Ovary (tissue), 9 donors: Measurements from ENCODE around the gene DUOX1. TPM values are rescaled to one million over a fixed set of nuclear protein-coding genes. Genes with fewer than 3 reads are reported as not detected.
A peak's percentile ranks its signal among the peaks of the same experiment; 100 is the strongest.
"Not testable (repeated sequence)": the region's sequence is repeated elsewhere in the genome, so short reads cannot be mapped to it uniquely, and the experiment has no call there.

ENCODE experiments used
- DNase-seq, 5 donors: peaks; one replicate each; pipeline ENCODE4 v3.0.0-alpha.2; 2019 to 2020
- H3K27ac ChIP-seq, 2 donors: fragments of 200-600 bp; one replicate each; pipeline versions ENCODE4 v1.5.1 to v1.8.0; 2019 to 2022
- H3K27me3 ChIP-seq: fragments of 200-600 bp; one replicate; pipeline ENCODE4 v1.8.0; 2022
- H3K36me3 ChIP-seq: fragments of 200-600 bp; sonication (generic); one replicate; pipeline ENCODE4 v1.5.1; 2019
- H3K4me1 ChIP-seq: one replicate; pipeline ENCODE4 v1.8.1; 2013; ENCODE audit warnings: mild to moderate bottlenecking, moderate library complexity; ENCODE audit not compliant: insufficient read depth
- H3K4me3 ChIP-seq: fragments of 200-600 bp; sonication (generic); one replicate; pipeline ENCODE4 v1.5.1; 2017
- H3K9me3 ChIP-seq, 2 donors: fragments of 200-600 bp in 1 of 2; sonication (generic) in 1 of 2; one replicate each; pipeline versions ENCODE4 v1.5.1 to v1.8.1; 2013 to 2019; ENCODE audit warnings: mild to moderate bottlenecking in 1 of 2, moderate library complexity in 1 of 2
- EP300 ChIP-seq: sonication (generic); formaldehyde crosslinking; IDR thresholded peaks from one replicate; pipeline ENCODE4 v1.6.1; 2017; ENCODE audit warnings: antibody characterized with exemption
- POLR2A ChIP-seq: fragments of 450-650 bp; IDR thresholded peaks from one replicate; pipeline ENCODE4 v1.6.1; 2017; ENCODE audit warnings: antibody characterized with exemption, mild to moderate bottlenecking, moderate library complexity
- WGBS, 3 donors: extraction: QIAGEN DNeasy Blood & Tissue Kit in 1 of 3; methylation state at CpG; one replicate each; pipeline versions ENCODE4 v1.1.5 to v1.1.7; 2013 to 2017; 5-methylcytosine and 5-hydroxymethylcytosine counted together
- intact Hi-C, 4 donors: fragments of 100-400 bp; cut with DNase I; formaldehyde crosslinking; loops; one replicate each; pipeline versions ENCODE4 v1.11.0 to v1.15.1; 2022 to 2023
- polyA plus RNA-seq, 2 donors: library from polyadenylated mRNA; stranded (reverse); fragments of 200-250 nt in 1 of 2; fragments of 350-450 nt in 1 of 2; fragmentation: Illumina TruSeq in 1 of 2; extraction: RNeasy Lipid Tissue Mini Kit (QIAGEN cat#74804) in 1 of 2; gene quantifications; one replicate each; pipeline ENCODE4 v1.2.3, GENCODE V29; 2013 to 2014
- total RNA-seq, 7 donors: library from RNA; depleted of rRNA in 2 of 7; stranded (reverse); fragments of >200 nt in 2 of 7; fragmentation: NEBNext Ultra II Directional in 3 of 7; extraction: Animal tissue kit (Norgen Biotek cat#: 25700) in 3 of 7; gene quantifications; one replicate each; pipeline versions ENCODE4 v1.1.0 to v1.2.4, GENCODE V29; 2016 to 2023
- TF ChIP-seq, protein P1 (sequence below), 3 donors: fragments of 450-650 bp in 2 of 3; fragments of 200-600 bp in 1 of 3; IDR thresholded peaks; one replicate each; pipeline versions ENCODE4 v1.5.1 to v1.8.0; 2016 to 2022; ENCODE audit warnings: antibody characterized with exemption in 3 of 3, mild to moderate bottlenecking in 1 of 3
- donor health status: DM: no; HTN: no; CAD: no; lungs with moderate emphysema.
- donor health status: DM: no; HTN: no; CAD: no.
- donor health status: Bipolar disorder and iron deficiency.
- donor health status: DM: yes; HTN: yes; CAD: no.
- donor health status: DM: no; HTN: no; CAD: no.
- donor health status: DM: yes; HTN: yes; CAD: no.

The DUOX1 gene
- total and polyA plus RNA-seq, 9 donors, result 0.23 to 9.2 (median 1.4) TPM

- H3K27me3 ChIP-seq, result no peaks in the 10 kb centered on the region
- TF ChIP-seq, protein P1, sequence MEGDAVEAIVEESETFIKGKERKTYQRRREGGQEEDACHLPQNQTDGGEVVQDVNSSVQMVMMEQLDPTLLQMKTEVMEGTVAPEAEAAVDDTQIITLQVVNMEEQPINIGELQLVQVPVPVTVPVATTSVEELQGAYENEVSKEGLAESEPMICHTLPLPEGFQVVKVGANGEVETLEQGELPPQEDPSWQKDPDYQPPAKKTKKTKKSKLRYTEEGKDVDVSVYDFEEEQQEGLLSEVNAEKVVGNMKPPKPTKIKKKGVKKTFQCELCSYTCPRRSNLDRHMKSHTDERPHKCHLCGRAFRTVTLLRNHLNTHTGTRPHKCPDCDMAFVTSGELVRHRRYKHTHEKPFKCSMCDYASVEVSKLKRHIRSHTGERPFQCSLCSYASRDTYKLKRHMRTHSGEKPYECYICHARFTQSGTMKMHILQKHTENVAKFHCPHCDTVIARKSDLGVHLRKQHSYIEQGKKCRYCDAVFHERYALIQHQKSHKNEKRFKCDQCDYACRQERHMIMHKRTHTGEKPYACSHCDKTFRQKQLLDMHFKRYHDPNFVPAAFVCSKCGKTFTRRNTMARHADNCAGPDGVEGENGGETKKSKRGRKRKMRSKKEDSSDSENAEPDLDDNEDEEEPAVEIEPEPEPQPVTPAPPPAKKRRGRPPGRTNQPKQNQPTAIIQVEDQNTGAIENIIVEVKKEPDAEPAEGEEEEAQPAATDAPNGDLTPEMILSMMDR (IDR thresholded peaks at IDR 0.05), result no peak
- TF ChIP-seq EP300 (no peak), POLR2A (no peak)
- DNase-seq, result no peak
- no peak overlapping the region for H3K27ac ChIP-seq
- H3K36me3 ChIP-seq, result no peaks in the 10 kb centered on the region
- intact Hi-C loops, result no loop called here
- no peak overlapping the region for H3K4me3 ChIP-seq
- H3K4me1 ChIP-seq, result peaks cover 5% of the 10 kb centered on the region
- no peaks in the 10 kb centered on the region for H3K9me3 ChIP-seq
- WGBS, 3 donors, result 61 to 69% (median 67%) methylated on average over 3 of the region's 3 CpGs
These were observed 3.2 kb downstream of the DUOX1 start for GRCh38 chr15:45132844-45133560.

GRCh38 chr15:45133561-45133920, 3.7 kb downstream of the DUOX1 start:
- no peak for DNase-seq
- intact Hi-C loops, result no loop called here

GRCh38 chr15:45134046-45134445, 4.3 kb downstream of the DUOX1 start:
- no peak for DNase-seq
- no peaks in the 10 kb centered on the region for H3K27me3 ChIP-seq
- WGBS, 3 donors, result 90 to 92% (median 90%) methylated on average over 7 of the region's 7 CpGs
- H3K4me1 ChIP-seq, result peaks cover 5% of the 10 kb centered on the region
- TF ChIP-seq EP300, result no peak
- TF ChIP-seq, protein P1 (IDR thresholded peaks at IDR 0.05), result no peak
- no peak for TF ChIP-seq POLR2A
- no peaks in the 10 kb centered on the region for H3K9me3 ChIP-seq
- H3K27ac ChIP-seq, result no peak overlapping the region
- H3K36me3 ChIP-seq, result no peaks in the 10 kb centered on the region
- no peak overlapping the region for H3K4me3 ChIP-seq
- intact Hi-C loops, result no loop called here

More at GRCh38 chr15:45133561-45133920, 3.7 kb downstream of the DUOX1 start:
- WGBS, 3 donors, result 62 to 73% (median 71%) methylated on average over 5 of the region's 5 CpGs
- no peaks in the 10 kb centered on the region for H3K9me3 ChIP-seq
- no peaks in the 10 kb centered on the region for H3K27me3 ChIP-seq
- H3K4me3 ChIP-seq, result no peak overlapping the region
- TF ChIP-seq, protein P1 (IDR thresholded peaks at IDR 0.05), result no peak
- TF ChIP-seq EP300, result no peak
- no peak for TF ChIP-seq POLR2A
- H3K27ac ChIP-seq, result no peak overlapping the region
- H3K4me1 ChIP-seq, result peaks cover 5% of the 10 kb centered on the region
- no peaks in the 10 kb centered on the region for H3K36me3 ChIP-seq

GRCh38 chr15:45134682-45135604, 5.1 kb downstream of the DUOX1 start:
- Histone ChIP-seq H3K4me1 (peaks cover under 1% of the 10 kb centered on the region), H3K27ac (no peak overlapping the region), H3K27me3 (no peaks in the 10 kb centered on the region), H3K4me3 (peak overlapping the region; percentile 3), H3K9me3 (no peaks in the 10 kb centered on the region), H3K36me3 (no peaks in the 10 kb centered on the region)
- intact Hi-C loops, result no loop called here
- TF ChIP-seq EP300 (no peak), POLR2A (no peak)
- TF ChIP-seq, protein P1 (IDR thresholded peaks at IDR 0.05), result no peak
- 5 to 26% (median 12%) methylated on average over 19 to 57 of the region's 57 CpGs for WGBS, 3 donors
- DNase-seq, result no peak

- H3K4me1 ChIP-seq, intact Hi-C loops, H3K36me3 ChIP-seq, H3K9me3 ChIP-seq, H3K4me3 ChIP-seq, DNase-seq, H3K27ac ChIP-seq, H3K27me3 ChIP-seq: not testable (repeated sequence)
- WGBS, 3 donors, result 1 to 14% (median 9%) methylated on average over 7 to 11 of the region's 37 CpGs
These were observed 6.0 kb downstream of the DUOX1 start for GRCh38 chr15:45135705-45136377.
